ENCODE results near the gene PDE4DIP. TPM values are rescaled to one million over a fixed set of nuclear protein-coding genes. Genes with fewer than 3 reads are reported as not detected.
"Not testable (repeated sequence)": the region's sequence is repeated elsewhere in the genome, so short reads cannot be mapped to it uniquely, and the experiment has no call there.

The PDE4DIP gene
- total RNA-seq, result 100 to 1,000 TPM; 168 to 339 TPM
- polyA plus RNA-seq, result 100 to 1,000 TPM in 1 of 2 donors, 10 to 100 TPM in 1; 70.7 to 107 TPM
- long read RNA-seq, donor 1, full-length matches to known transcripts, result 25 of 194 reads
- long read RNA-seq, donor 1, partial matches to known transcripts, result 135 of 194 reads
- long read RNA-seq, donor 1, other reads (novel, unspliced or antisense), result 34 of 194 reads
- long read RNA-seq, donor 2, full-length matches to known transcripts, result 12 of 38 reads
- long read RNA-seq, donor 2, partial matches to known transcripts, result 10 of 38 reads
- long read RNA-seq, donor 2, other reads (novel, unspliced or antisense), result 16 of 38 reads

GRCh38 chr1:148844220-148844619 lies at the start of gene PDE4DIP:
Gene PDE4DIP, plus strand, starts transcription at chr1:148844428. Its CDS starts 347 bp downstream, at chr1:148844775.
- 0% methylated on average over 3 to 14 of the region's 36 CpGs for WGBS, 2 donors
- H3K27me3 ChIP-seq (ENCODE audit: control insufficient read depth in 1 of 2, insufficient read depth in 2 of 2, low read length in 1 of 2); H3K36me3 ChIP-seq (ENCODE audit: control insufficient read depth in 1 of 2, insufficient read depth in 2 of 2, low read length in 1 of 2); H3K4me3 ChIP-seq (ENCODE audit: low read length in 2 of 2); H3K9me3 ChIP-seq (ENCODE audit: control insufficient read depth, low read length); intact Hi-C loops (cut with DNase I); H3K27ac ChIP-seq (ENCODE audit: low read depth in 1 of 2, low read length in 2 of 2); H3K4me1 ChIP-seq (ENCODE audit: control insufficient read depth in 1 of 2, insufficient read depth in 2 of 2, low read length in 2 of 2): not testable (repeated sequence)
- ATAC-seq (ENCODE audit: low FRiP score) (peak; percentile 94), DNase-seq (peak in 1 of 2 donors; percentile 81)

- intact Hi-C loops (cut with DNase I); DNase-seq; H3K27ac ChIP-seq (ENCODE audit: low read depth in 1 of 2, low read length in 2 of 2); H3K4me3 ChIP-seq (ENCODE audit: low read length in 2 of 2); H3K9me3 ChIP-seq (ENCODE audit: control insufficient read depth, low read length); H3K27me3 ChIP-seq (ENCODE audit: control insufficient read depth in 1 of 2, insufficient read depth in 2 of 2, low read length in 1 of 2); H3K4me1 ChIP-seq (ENCODE audit: control insufficient read depth in 1 of 2, insufficient read depth in 2 of 2, low read length in 2 of 2); H3K36me3 ChIP-seq (ENCODE audit: control insufficient read depth in 1 of 2, insufficient read depth in 2 of 2, low read length in 1 of 2): not testable (repeated sequence)
- no CpG with 5 or more reads among the region's 50 CpGs for WGBS, 2 donors
- peak; percentile 71 for ATAC-seq (ENCODE audit: low FRiP score)
Measured at GRCh38 chr1:148808268-148808928, 35.8 kb upstream of the PDE4DIP start.

- H3K4me3 ChIP-seq (ENCODE audit: low read length in 2 of 2); DNase-seq; H3K36me3 ChIP-seq (ENCODE audit: control insufficient read depth in 1 of 2, insufficient read depth in 2 of 2, low read length in 1 of 2); H3K27me3 ChIP-seq (ENCODE audit: control insufficient read depth in 1 of 2, insufficient read depth in 2 of 2, low read length in 1 of 2); ATAC-seq (ENCODE audit: low FRiP score); intact Hi-C loops (cut with DNase I); H3K9me3 ChIP-seq (ENCODE audit: control insufficient read depth, low read length); H3K27ac ChIP-seq (ENCODE audit: low read depth in 1 of 2, low read length in 2 of 2); H3K4me1 ChIP-seq (ENCODE audit: control insufficient read depth in 1 of 2, insufficient read depth in 2 of 2, low read length in 2 of 2): not testable (repeated sequence)
- WGBS, 2 donors, result no CpG with 5 or more reads among the region's 6 CpGs
Measured at GRCh38 chr1:148808929-148809283, 35.3 kb upstream of the PDE4DIP start.

- H3K4me1 ChIP-seq (ENCODE audit: control insufficient read depth in 1 of 2, insufficient read depth in 2 of 2, low read length in 2 of 2); H3K27ac ChIP-seq (ENCODE audit: low read depth in 1 of 2, low read length in 2 of 2); H3K9me3 ChIP-seq (ENCODE audit: control insufficient read depth, low read length); ATAC-seq (ENCODE audit: low FRiP score); intact Hi-C loops (cut with DNase I); H3K27me3 ChIP-seq (ENCODE audit: control insufficient read depth in 1 of 2, insufficient read depth in 2 of 2, low read length in 1 of 2); H3K4me3 ChIP-seq (ENCODE audit: low read length in 2 of 2); DNase-seq; H3K36me3 ChIP-seq (ENCODE audit: control insufficient read depth in 1 of 2, insufficient read depth in 2 of 2, low read length in 1 of 2): not testable (repeated sequence)
- 82 to 93% methylated on average over 1 of the region's 7 CpGs for WGBS, 2 donors
Measured at GRCh38 chr1:148822180-148822579, 22.0 kb upstream of the PDE4DIP start.

GRCh38 chr1:148823822-148824221 lies 20.4 kb upstream of the PDE4DIP start:
- 67% methylated on average over 1 of the region's 2 CpGs; no CpG with 5 or more reads in 1 of the 2 donors for WGBS, 2 donors
- intact Hi-C loops (cut with DNase I); DNase-seq; H3K4me3 ChIP-seq (ENCODE audit: low read length in 2 of 2); H3K4me1 ChIP-seq (ENCODE audit: control insufficient read depth in 1 of 2, insufficient read depth in 2 of 2, low read length in 2 of 2); H3K36me3 ChIP-seq (ENCODE audit: control insufficient read depth in 1 of 2, insufficient read depth in 2 of 2, low read length in 1 of 2); H3K9me3 ChIP-seq (ENCODE audit: control insufficient read depth, low read length); ATAC-seq (ENCODE audit: low FRiP score); H3K27ac ChIP-seq (ENCODE audit: low read depth in 1 of 2, low read length in 2 of 2); H3K27me3 ChIP-seq (ENCODE audit: control insufficient read depth in 1 of 2, insufficient read depth in 2 of 2, low read length in 1 of 2): not testable (repeated sequence)

- H3K27me3 ChIP-seq (ENCODE audit: control insufficient read depth in 1 of 2, insufficient read depth in 2 of 2, low read length in 1 of 2); H3K27ac ChIP-seq (ENCODE audit: low read depth in 1 of 2, low read length in 2 of 2); H3K4me1 ChIP-seq (ENCODE audit: control insufficient read depth in 1 of 2, insufficient read depth in 2 of 2, low read length in 2 of 2); intact Hi-C loops (cut with DNase I); DNase-seq; H3K9me3 ChIP-seq (ENCODE audit: control insufficient read depth, low read length); H3K36me3 ChIP-seq (ENCODE audit: control insufficient read depth in 1 of 2, insufficient read depth in 2 of 2, low read length in 1 of 2); H3K4me3 ChIP-seq (ENCODE audit: low read length in 2 of 2): not testable (repeated sequence)
- no CpG with 5 or more reads among the region's 2 CpGs for WGBS, 2 donors
- ATAC-seq (ENCODE audit: low FRiP score), result peak; percentile 75
Measured at GRCh38 chr1:148825029-148825428, 19.2 kb upstream of the PDE4DIP start.

GRCh38 chr1:148828531-148828930 lies 15.7 kb upstream of the PDE4DIP start:
- H3K36me3 ChIP-seq (ENCODE audit: control insufficient read depth in 1 of 2, insufficient read depth in 2 of 2, low read length in 1 of 2); DNase-seq; ATAC-seq (ENCODE audit: low FRiP score); H3K4me3 ChIP-seq (ENCODE audit: low read length in 2 of 2); H3K27ac ChIP-seq (ENCODE audit: low read depth in 1 of 2, low read length in 2 of 2); intact Hi-C loops (cut with DNase I); H3K4me1 ChIP-seq (ENCODE audit: control insufficient read depth in 1 of 2, insufficient read depth in 2 of 2, low read length in 2 of 2); H3K27me3 ChIP-seq (ENCODE audit: control insufficient read depth in 1 of 2, insufficient read depth in 2 of 2, low read length in 1 of 2); H3K9me3 ChIP-seq (ENCODE audit: control insufficient read depth, low read length): not testable (repeated sequence)
- 78 to 79% methylated on average over 1 of the region's 2 CpGs for WGBS, 2 donors

- H3K27me3 ChIP-seq (ENCODE audit: control insufficient read depth in 1 of 2, insufficient read depth in 2 of 2, low read length in 1 of 2); H3K4me3 ChIP-seq (ENCODE audit: low read length in 2 of 2); DNase-seq; H3K4me1 ChIP-seq (ENCODE audit: control insufficient read depth in 1 of 2, insufficient read depth in 2 of 2, low read length in 2 of 2); H3K27ac ChIP-seq (ENCODE audit: low read depth in 1 of 2, low read length in 2 of 2); H3K9me3 ChIP-seq (ENCODE audit: control insufficient read depth, low read length); H3K36me3 ChIP-seq (ENCODE audit: control insufficient read depth in 1 of 2, insufficient read depth in 2 of 2, low read length in 1 of 2); intact Hi-C loops (cut with DNase I): not testable (repeated sequence)
- peak; percentile 75 for ATAC-seq (ENCODE audit: low FRiP score)
Measured at GRCh38 chr1:148828962-148829361, 15.3 kb upstream of the PDE4DIP start.

GRCh38 chr1:148829365-148829764 lies 14.9 kb upstream of the PDE4DIP start:
- H3K27me3 ChIP-seq (ENCODE audit: control insufficient read depth in 1 of 2, insufficient read depth in 2 of 2, low read length in 1 of 2); DNase-seq; H3K4me3 ChIP-seq (ENCODE audit: low read length in 2 of 2); intact Hi-C loops (cut with DNase I); H3K27ac ChIP-seq (ENCODE audit: low read depth in 1 of 2, low read length in 2 of 2); H3K9me3 ChIP-seq (ENCODE audit: control insufficient read depth, low read length); H3K4me1 ChIP-seq (ENCODE audit: control insufficient read depth in 1 of 2, insufficient read depth in 2 of 2, low read length in 2 of 2); H3K36me3 ChIP-seq (ENCODE audit: control insufficient read depth in 1 of 2, insufficient read depth in 2 of 2, low read length in 1 of 2): not testable (repeated sequence)
- peak; percentile 79 for ATAC-seq (ENCODE audit: low FRiP score)
- WGBS, 2 donors, result no CpG with 5 or more reads among the region's 3 CpGs

All from aorta (tissue), 5 donors.